Measurements from ENCODE around the gene DCC. TPM values are rescaled to one million over a fixed set of nuclear protein-coding genes. Genes with fewer than 3 reads are reported as not detected.

The DCC gene
- total and polyA plus RNA-seq, 2 of the 8 experiments (the other 6 are each of a cell fraction or from before 2014, with no cell fraction given) = 0.14 to 1.4 TPM

DNA sequence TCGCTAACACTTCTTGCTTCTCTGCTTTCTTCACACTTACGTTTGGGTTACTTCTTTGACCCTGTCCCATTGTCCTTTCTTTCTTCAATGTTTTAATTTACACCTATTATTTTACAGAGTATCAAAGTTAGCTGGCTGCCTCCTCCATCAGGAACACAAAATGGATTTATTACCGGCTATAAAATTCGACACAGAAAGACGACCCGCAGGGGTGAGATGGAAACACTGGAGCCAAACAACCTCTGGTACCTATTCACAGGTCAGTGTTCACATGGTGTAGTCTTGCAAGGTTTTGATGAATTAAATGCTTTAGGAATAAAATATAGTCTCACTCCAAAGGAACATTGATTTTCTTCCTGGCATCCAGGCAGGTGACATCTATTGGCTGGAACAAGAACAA is 965.5 kb downstream of the DCC start:
- Histone ChIP-seq H3K9me3 (ENCODE audit: insufficient read depth in 2 of 2, low read depth in 1 of 2, low read length in 1 of 2) (no peaks in the 10 kb centered on the region), H4K91ac (replicated peaks; ENCODE audit: insufficient read length, low read length) (no peak overlapping the region), H3K23ac (ENCODE audit: insufficient read length) (no peak overlapping the region), H2AFZ (ENCODE audit: low read length) (no peak overlapping the region), H3K4me3 (ENCODE audit: extremely low read depth in 1 of 4, insufficient read depth in 2 of 4, low read depth in 3 of 4, low read length in 4 of 4) (no peak overlapping the region), H3K14ac (ENCODE audit: insufficient read length) (no peak overlapping the region), H4K5ac (ENCODE audit: insufficient read length, low read depth, low read length) (no peak overlapping the region), H2BK120ac (replicated peaks; ENCODE audit: low read depth, low read length) (no peak overlapping the region), H3K4ac (replicated peaks; ENCODE audit: insufficient read length, low read depth, low read length) (no peak overlapping the region), H2BK20ac (ENCODE audit: low read length) (no peak overlapping the region), H3K23me2 (ENCODE audit: low read depth, low read length) (no peaks in the 10 kb centered on the region), H3K56ac (replicated peaks; ENCODE audit: insufficient read length, low read depth, low read length) (no peak overlapping the region), H2BK12ac (ENCODE audit: low read depth, low read length) (no peak overlapping the region), H3K27me3 (replicated peaks in 1 of 4; ENCODE audit: control insufficient read depth in 3 of 4, extremely low read depth in 1 of 4, insufficient read depth in 3 of 4, low read length in 3 of 4) (no peaks in the 10 kb centered on the region), H4K20me1 (replicated peaks in 1 of 2; ENCODE audit: control insufficient read depth in 1 of 2, insufficient read depth in 2 of 2, low read length in 2 of 2) (no peaks in the 10 kb centered on the region), H4K8ac (ENCODE audit: extremely low read depth, insufficient read depth, low read length) (no peak overlapping the region), H3K4me1 (replicated peaks in 1 of 4; ENCODE audit: control insufficient read depth in 3 of 4, insufficient read depth in 4 of 4, low read length in 3 of 4) (no peaks in the 10 kb centered on the region), H3K9ac (replicated peaks in 1 of 4; ENCODE audit: extremely low read depth in 1 of 4, low read depth in 3 of 4, low read length in 3 of 4) (no peak overlapping the region), H3K79me2 (ENCODE audit: control insufficient read depth in 1 of 2, insufficient read depth in 2 of 2, low read length in 2 of 2) (no peaks in the 10 kb centered on the region), H3K4me2 (ENCODE audit: insufficient read depth in 1 of 2, low read depth in 2 of 2, low read length in 2 of 2) (no peak overlapping the region), H3K79me1 (ENCODE audit: low read depth, low read length) (no peaks in the 10 kb centered on the region), H3K18ac (ENCODE audit: extremely low read depth, low read length) (no peak overlapping the region), H2BK5ac (ENCODE audit: low read depth, low read length) (no peak overlapping the region), H2BK15ac (ENCODE audit: low read length) (no peak overlapping the region), H3K36me3 (ENCODE audit: control insufficient read depth in 2 of 4, insufficient read depth in 4 of 4, low read length in 3 of 4) (no peaks in the 10 kb centered on the region), H3K27ac (ENCODE audit: low read depth, low read length) (no peak overlapping the region), H2AK5ac (ENCODE audit: low read depth, low read length) (no peak overlapping the region)
- WGBS, 2 experiments (ENCODE audit: extremely low coverage in 1 of 2, insufficient coverage in 1 of 2, insufficient read length in 1 of 2, insufficient replicate concordance in 2 of 2, low coverage in 1 of 2, low lambda C conversion rate in 2 of 2, missing lambda C conversion rate in 1 of 2) = 87% methylated on average over 6 of the region's 6 CpGs; no CpG with 5 or more reads in 1 of the 2 experiments
- DNase-seq (ENCODE audit: low read depth in 1 of 2, low spot score in 2 of 2) (no peak), FAIRE-seq (no peak)
- no peak for TF ChIP-seq BRCA1 (IDR thresholded peaks at IDR 0.05; ENCODE audit: low read depth, low read length)
- TF ChIP-seq EZH2 (IDR thresholded peaks at IDR 0.05; ENCODE audit: low read depth, low read length, severe bottlenecking) = no peak
- TF ChIP-seq SIX5 (IDR thresholded peaks at IDR 0.05; ENCODE audit: low read depth, low read length) = no peak
- no peak for TF ChIP-seq POLR2A (IDR thresholded peaks at IDR 0.05; ENCODE audit: control extremely low read depth in 1 of 2, low read depth in 2 of 2, low read length in 2 of 2)
- TF ChIP-seq TAF1 (IDR thresholded peaks at IDR 0.05; ENCODE audit: low read depth, low read length) = no peak
- no peak for TF ChIP-seq TBP (IDR thresholded peaks at IDR 0.05; ENCODE audit: low read depth, low read length)
- ChIA-PET POLR2A (ENCODE audit: partially characterized antibody) (no interaction called here), CTCF (ENCODE audit: partially characterized antibody) (interaction anchor here (0.5 kb wide), 1 partner anchor 696 kb away, joined by 4 read pairs; no protein-coding TSS in a partner anchor)

All from H1 (cell line).